ENCODE data around the gene GALR2. TPM values are rescaled to one million over a fixed set of nuclear protein-coding genes. Genes with fewer than 3 reads are reported as not detected.
"Not testable (repeated sequence)": the region's sequence is repeated elsewhere in the genome, so short reads cannot be mapped to it uniquely, and the experiment has no call there.

The GALR2 gene
- total RNA-seq, 2 experiments from 2014 or later = 0.38 to 0.40 TPM

GRCh38 chr17:76076765-76077583 lies 2.4 kb downstream of the GALR2 start:
- Mint-ChIP-seq H3K9me3 (no peaks in the 10 kb centered on the region), H3K4me1 (peaks cover 30% of the 10 kb centered on the region), H3K4me3 (peak overlapping the region; percentile 60), H3K27me3 (peaks cover 53% of the 10 kb centered on the region), H3K36me3 (ENCODE audit: low read depth) (peaks cover 7% of the 10 kb centered on the region), H3K27ac (no peak overlapping the region)
- DNase-seq = peak; percentile 52
- ChIA-PET POLR2A (interaction anchor here (0.9 to 1.4 kb wide), 3 partner anchors 14 to 203 kb away, joined by 3 to 4 read pairs (median 4); no protein-coding TSS in a partner anchor), CTCF (interaction anchor here (1.7 kb wide), 1 partner anchor 203 kb away, joined by 6 read pairs; no protein-coding TSS in a partner anchor)

DNA sequence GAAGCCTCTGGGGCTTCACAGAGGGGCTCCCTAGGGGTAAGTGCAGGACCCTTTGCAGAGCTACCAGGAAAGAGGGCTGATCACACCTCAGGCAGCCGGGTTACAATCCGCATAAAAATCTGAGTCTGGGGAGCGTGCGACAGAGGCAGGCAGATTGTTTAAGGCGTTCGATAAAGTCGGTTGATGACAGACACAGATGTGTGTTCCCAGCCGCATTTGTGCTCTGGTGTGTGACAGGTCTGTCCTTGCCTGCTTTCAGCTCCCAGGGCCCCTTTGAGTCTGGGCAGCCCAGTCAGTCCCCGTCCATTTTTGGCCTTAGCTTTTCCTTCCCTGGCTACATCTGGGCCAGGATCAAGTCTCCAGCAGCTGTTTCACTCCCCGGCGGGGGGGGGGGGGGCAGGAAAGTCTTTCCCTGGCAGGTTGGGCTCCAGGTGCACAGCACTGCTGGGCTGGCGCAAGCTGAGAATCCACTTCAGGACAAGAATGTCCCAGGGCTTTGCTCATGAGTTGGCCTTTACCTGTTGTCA lies 3.1 kb downstream of the GALR2 start:
- no peak overlapping the region for H3K27ac Mint-ChIP-seq
- peaks cover 53% of the 10 kb centered on the region for H3K27me3 Mint-ChIP-seq
- CTCF ChIA-PET = interaction anchor here (1.7 kb wide), 1 partner anchor 202 kb away, joined by 6 read pairs; no protein-coding TSS in a partner anchor
- DNase-seq = no peak
- H3K4me1 Mint-ChIP-seq = peaks cover 28% of the 10 kb centered on the region
- no peaks in the 10 kb centered on the region for H3K9me3 Mint-ChIP-seq
- peaks cover 4% of the 10 kb centered on the region for H3K36me3 Mint-ChIP-seq (ENCODE audit: low read depth)
- POLR2A ChIA-PET = interaction anchor here (0.9 to 1.4 kb wide), 3 partner anchors 14 to 202 kb away, joined by 3 to 4 read pairs (median 4); no protein-coding TSS in a partner anchor
- H3K4me3 Mint-ChIP-seq = no peak overlapping the region

DNA sequence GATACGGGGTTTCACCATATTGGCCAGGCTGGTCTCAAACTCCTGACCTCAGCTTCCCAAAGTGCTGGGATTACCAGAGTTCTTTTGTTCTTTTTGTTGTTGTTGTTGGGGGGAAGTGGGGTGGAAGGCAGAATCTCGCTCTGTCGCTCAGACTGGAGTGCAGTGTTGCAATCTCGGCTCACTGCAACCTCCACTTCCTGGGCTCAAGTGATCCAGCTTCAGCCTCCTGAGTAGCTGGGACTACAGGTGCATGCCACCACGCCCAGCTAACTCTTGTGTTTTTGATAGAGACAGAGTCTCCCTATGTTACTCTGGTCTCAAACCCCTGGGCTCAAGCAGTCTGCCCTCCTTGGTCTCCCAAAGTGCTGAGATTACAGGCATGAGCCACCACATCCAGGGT lies 3.8 kb downstream of the GALR2 start:
- H3K9me3 Mint-ChIP-seq; H3K27ac Mint-ChIP-seq; H3K36me3 Mint-ChIP-seq (ENCODE audit: low read depth); DNase-seq; H3K4me3 Mint-ChIP-seq: not testable (repeated sequence)
- POLR2A ChIA-PET = interaction anchor here (1.3 kb wide), 1 partner anchor 196 kb away, joined by 4 read pairs; no protein-coding TSS in a partner anchor
- H3K27me3 Mint-ChIP-seq = peaks cover 53% of the 10 kb centered on the region
- H3K4me1 Mint-ChIP-seq = peaks cover 25% of the 10 kb centered on the region
- CTCF ChIA-PET = interaction anchor here (1.7 kb wide), 1 partner anchor 202 kb away, joined by 6 read pairs; no protein-coding TSS in a partner anchor

DNA sequence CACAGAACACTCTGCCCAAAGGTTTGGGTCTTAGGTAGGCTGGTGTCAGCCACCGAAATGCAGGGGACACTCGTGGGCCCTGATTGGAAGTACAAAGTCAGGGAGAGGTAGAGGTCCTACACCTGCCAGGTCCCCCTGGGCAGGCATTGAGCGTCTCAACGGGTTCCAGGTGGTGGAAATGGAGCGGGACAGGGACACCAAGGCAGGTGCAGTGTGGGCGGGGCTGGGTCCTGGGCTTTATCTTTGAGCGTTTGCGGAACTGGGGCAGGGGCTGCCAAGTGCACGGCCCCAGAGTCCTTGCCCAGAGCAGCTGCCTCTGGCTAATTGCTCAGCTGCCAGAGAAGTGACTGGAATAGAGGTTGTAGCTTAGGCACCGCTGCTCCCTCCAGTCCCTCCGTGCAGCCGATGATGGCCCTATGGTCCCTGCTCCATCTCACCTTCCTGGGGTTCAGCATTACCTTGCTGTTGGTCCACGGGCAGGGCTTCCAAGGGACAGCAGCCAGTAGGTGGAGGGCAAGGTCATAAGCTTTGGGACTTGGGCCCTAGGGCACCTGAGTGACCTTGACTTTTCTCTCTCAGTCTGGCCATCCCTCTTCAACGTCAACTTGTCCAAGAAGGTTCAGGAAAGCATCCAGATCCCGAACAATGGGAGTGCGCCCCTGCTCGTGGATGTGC lies 4.4 kb downstream of the GALR2 start, which contains the start of gene ZACN:
Gene ZACN (plus strand): TSS at position 323 of the 675 bp plus-strand sequence. CDS start 83 bp downstream, at position 406.
- H3K4me3 Mint-ChIP-seq = no peak within 1 kb of the TSS
- no peaks in the 10 kb centered on the region for H3K9me3 Mint-ChIP-seq
- peaks cover 50% of the 10 kb centered on the region for H3K27me3 Mint-ChIP-seq
- H3K36me3 Mint-ChIP-seq (ENCODE audit: low read depth) = peaks cover 5% of the 10 kb centered on the region
- CTCF ChIA-PET = interaction anchor here (1.0 to 1.4 kb wide), 2 partner anchors 65 to 75 kb away, joined by 3 to 4 read pairs; no protein-coding TSS in a partner anchor
- POLR2A ChIA-PET = interaction anchor here (1.7 kb wide), 1 partner anchor 16 kb away, joined by 8 read pairs; no protein-coding TSS in a partner anchor
- no peak for DNase-seq
- no peak within 1 kb of the TSS for H3K27ac Mint-ChIP-seq
- peaks cover 25% of the 10 kb centered on the region for H3K4me1 Mint-ChIP-seq

- Mint-ChIP-seq H3K27me3 (peaks cover 48% of the 10 kb centered on the region), H3K4me3 (no peak overlapping the region), H3K9me3 (no peaks in the 10 kb centered on the region), H3K27ac (no peak overlapping the region), H3K4me1 (peaks cover 25% of the 10 kb centered on the region), H3K36me3 (ENCODE audit: low read depth) (peaks cover 11% of the 10 kb centered on the region)
- ChIA-PET CTCF (interaction anchor here (1.0 to 1.4 kb wide), 2 partner anchors 65 to 76 kb away, joined by 3 to 4 read pairs; no protein-coding TSS in a partner anchor), POLR2A (interaction anchor here (1.7 to 2.0 kb wide), 2 partner anchors 16 to 24 kb away, joined by 7 to 8 read pairs; partner anchors contain the start of gene EXOC7)
- no peak for DNase-seq
These were observed 5.0 kb downstream of the GALR2 start for GRCh38 chr17:76079535-76079955.

GRCh38 chr17:76079956-76080767 lies 5.6 kb downstream of the GALR2 start:
- Mint-ChIP-seq H3K27ac (no peak overlapping the region), H3K9me3 (no peaks in the 10 kb centered on the region), H3K4me1 (peaks cover 21% of the 10 kb centered on the region), H3K27me3 (peaks cover 43% of the 10 kb centered on the region), H3K36me3 (ENCODE audit: low read depth) (peaks cover 15% of the 10 kb centered on the region), H3K4me3 (no peak overlapping the region)
- POLR2A ChIA-PET = interaction anchor here (1.7 to 2.0 kb wide), 2 partner anchors 17 to 23 kb away, joined by 7 to 8 read pairs; partner anchors contain the start of gene EXOC7
- DNase-seq = no peak
- CTCF ChIA-PET = interaction anchor here (1.0 to 1.4 kb wide), 2 partner anchors 66 to 77 kb away, joined by 3 to 4 read pairs; no protein-coding TSS in a partner anchor

DNA sequence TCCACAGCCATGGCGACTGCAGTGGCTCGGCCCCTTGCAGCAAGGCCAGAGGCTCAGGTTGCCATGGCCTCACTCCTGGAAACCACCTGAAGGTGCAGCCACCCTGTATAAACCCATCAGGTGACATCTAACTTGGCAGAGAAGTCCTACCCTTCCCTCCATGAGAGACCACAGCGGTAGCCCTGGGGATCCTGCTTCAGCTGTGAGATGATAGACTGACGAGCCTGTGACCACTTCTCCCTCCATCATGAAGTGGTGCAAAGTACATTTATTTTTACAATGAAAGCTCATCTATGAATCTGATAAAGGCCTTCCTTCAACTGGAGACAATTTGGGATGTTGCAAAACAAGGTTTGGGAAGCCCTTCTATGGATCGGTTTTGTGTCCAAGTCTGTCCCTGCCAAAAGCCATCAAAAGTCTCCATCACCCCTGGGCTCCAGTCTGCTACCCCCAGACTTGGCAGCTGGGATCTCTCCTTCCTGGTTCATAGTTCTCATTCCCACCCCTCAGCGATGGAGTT lies 6.2 kb downstream of the GALR2 start:
- no peaks in the 10 kb centered on the region for H3K9me3 Mint-ChIP-seq
- POLR2A ChIA-PET = interaction anchor here (1.7 to 2.0 kb wide), 2 partner anchors 17 to 23 kb away, joined by 7 to 8 read pairs; partner anchors contain the start of gene EXOC7
- peaks cover 22% of the 10 kb centered on the region for H3K36me3 Mint-ChIP-seq (ENCODE audit: low read depth)
- CTCF ChIA-PET = interaction anchor here (0.6 kb wide), 1 partner anchor 75 kb away, joined by 3 read pairs; no protein-coding TSS in a partner anchor
- no peak overlapping the region for H3K4me3 Mint-ChIP-seq
- no peak for DNase-seq
- peaks cover 15% of the 10 kb centered on the region for H3K4me1 Mint-ChIP-seq
- H3K27me3 Mint-ChIP-seq = peaks cover 36% of the 10 kb centered on the region
- H3K27ac Mint-ChIP-seq = no peak overlapping the region

DNA sequence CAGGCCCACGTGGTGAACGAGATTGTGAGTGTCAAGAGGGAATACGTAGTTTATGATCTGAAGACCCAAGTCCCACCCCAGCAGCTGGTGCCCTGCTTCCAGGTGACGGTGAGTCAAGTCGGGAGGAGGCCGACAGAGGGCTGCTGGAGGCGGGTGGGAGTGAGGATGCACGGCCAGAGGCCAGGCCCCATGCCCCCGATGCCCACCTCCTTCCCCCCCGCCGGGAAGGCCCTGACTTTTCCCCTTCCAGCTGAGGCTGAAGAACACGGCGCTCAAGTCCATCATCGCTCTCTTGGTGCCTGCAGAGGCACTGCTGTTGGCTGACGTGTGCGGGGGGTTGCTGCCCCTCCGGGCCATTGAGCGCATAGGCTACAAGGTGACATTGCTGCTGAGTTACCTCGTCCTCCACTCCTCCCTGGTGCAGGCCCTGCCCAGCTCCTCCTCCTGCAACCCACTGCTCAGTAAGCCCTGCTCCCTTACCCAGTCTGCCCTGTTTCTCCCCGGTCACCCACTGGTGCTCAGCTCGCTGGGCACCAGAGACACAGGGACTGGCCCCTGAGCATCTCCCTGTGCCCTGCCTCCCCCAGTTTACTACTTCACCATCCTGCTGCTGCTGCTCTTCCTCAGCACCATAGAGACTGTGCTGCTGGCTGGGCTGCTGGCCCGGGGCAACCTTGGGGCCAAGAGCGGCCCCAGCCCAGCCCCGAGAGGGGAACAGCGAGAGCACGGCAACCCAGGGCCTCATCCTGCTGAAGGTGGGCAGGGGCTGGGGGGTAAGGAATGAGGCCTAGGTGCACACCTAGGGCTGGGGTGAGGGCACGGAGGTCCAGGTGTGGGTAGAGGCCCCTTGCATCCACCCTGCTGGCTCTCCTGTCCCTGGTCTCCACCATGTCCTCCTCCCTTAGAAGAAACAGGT lies 7.0 kb downstream of the GALR2 start:
- CTCF ChIA-PET = interaction anchor here (0.6 kb wide), 1 partner anchor 75 kb away, joined by 3 read pairs; no protein-coding TSS in a partner anchor
- H3K36me3 Mint-ChIP-seq (ENCODE audit: low read depth) = peaks cover 25% of the 10 kb centered on the region

GRCh38 chr17:76082326-76083251 lies 8.0 kb downstream of the GALR2 start:
- H3K9me3 Mint-ChIP-seq = no peaks in the 10 kb centered on the region
- no peak for DNase-seq
- peaks cover 19% of the 10 kb centered on the region for H3K27me3 Mint-ChIP-seq
- H3K4me1 Mint-ChIP-seq = no peaks in the 10 kb centered on the region
- H3K36me3 Mint-ChIP-seq (ENCODE audit: low read depth) = peaks cover 28% of the 10 kb centered on the region
- ChIA-PET CTCF (no interaction called here), POLR2A (interaction anchor here (0.8 to 1.3 kb wide), 2 partner anchors 10 to 21 kb away, joined by 3 read pairs; partner anchors contain the start of gene EXOC7)
- H3K4me3 Mint-ChIP-seq = no peak overlapping the region
- no peak overlapping the region for H3K27ac Mint-ChIP-seq

More for the DNA sequence above, 7.0 kb downstream of the GALR2 start:
- Mint-ChIP-seq H3K27ac (no peak overlapping the region), H3K27me3 (peaks cover 29% of the 10 kb centered on the region), H3K4me1 (peaks cover 8% of the 10 kb centered on the region), H3K4me3 (no peak overlapping the region), H3K9me3 (no peaks in the 10 kb centered on the region)
- POLR2A ChIA-PET = interaction anchor here (2.0 kb wide), 1 partner anchor 22 kb away, joined by 7 read pairs; the partner anchor contains the start of gene EXOC7
- DNase-seq = no peak

DNA sequence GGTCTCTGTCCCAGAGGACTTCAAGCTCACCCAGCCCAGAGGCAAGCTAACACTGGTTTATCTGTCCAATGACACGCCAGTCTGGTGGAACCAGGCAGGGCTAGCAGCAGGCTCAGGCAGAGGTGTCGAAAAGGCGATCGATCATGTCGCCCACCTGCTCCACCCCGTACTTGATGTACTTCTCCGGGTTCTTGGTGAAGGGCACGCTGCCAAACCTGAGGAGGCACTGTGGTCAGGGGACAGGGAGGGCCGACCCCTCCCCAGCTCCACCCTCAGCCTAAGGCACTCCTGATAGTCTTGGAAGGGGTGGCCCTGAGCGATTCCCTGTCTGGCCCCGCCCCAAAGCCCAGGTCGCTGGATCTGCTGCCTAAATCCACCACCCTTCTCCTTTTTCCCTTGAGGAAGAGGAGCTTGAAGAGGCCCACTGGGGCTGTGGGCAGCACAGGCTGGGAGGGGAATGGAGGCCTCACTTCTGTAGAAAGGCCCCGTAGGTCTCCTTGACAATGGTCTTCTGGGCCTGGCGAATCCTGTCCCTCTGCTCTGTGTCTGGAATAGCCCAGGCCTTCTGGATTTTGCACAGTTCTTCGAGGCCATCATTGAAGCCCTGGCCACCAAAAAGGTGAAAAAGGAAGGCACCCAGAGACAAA lies 9.1 kb downstream of the GALR2 start:
- ChIA-PET CTCF (no interaction called here), POLR2A (interaction anchor here (1.3 kb wide), 1 partner anchor 20 kb away, joined by 3 read pairs; the partner anchor contains the start of gene EXOC7)
- peaks cover 10% of the 10 kb centered on the region for H3K27me3 Mint-ChIP-seq
- no peak for DNase-seq
- no peak overlapping the region for H3K4me3 Mint-ChIP-seq
- peaks cover 30% of the 10 kb centered on the region for H3K36me3 Mint-ChIP-seq (ENCODE audit: low read depth)
- H3K9me3 Mint-ChIP-seq = no peaks in the 10 kb centered on the region
- no peak overlapping the region for H3K27ac Mint-ChIP-seq
- H3K4me1 Mint-ChIP-seq = no peaks in the 10 kb centered on the region

Measured in activated CD4-positive, alpha-beta memory T cell treated with anti-CD3 and anti-CD28 coated beads, Interleukin-2, amount 10 ng/mL, durations not matched to agents 7 days and 5 days (primary cell).